OCI-LY1 (cell line): ENCODE data around the gene SNRPD3.

Experiments used
- EZH2 ChIP-seq: fragments of 200-600 bp; sonication (generic), shearing (Covaris generic); IDR thresholded peaks from 2 replicates; pipeline ENCODE4 v1.8.0; 2017; ENCODE audit warnings: borderline replicate concordance, mixed run types, mild to moderate bottlenecking, antibody characterized with exemption, low read length, moderate library complexity, mixed read lengths
- TF ChIP-seq, protein P1 (sequence below): fragments of 200-600 bp; sonication (generic), shearing (Covaris generic); IDR thresholded peaks from 2 replicates; pipeline ENCODE4 v1.5.1; 2017; ENCODE audit warnings: mild to moderate bottlenecking, antibody characterized with exemption, low read length, moderate library complexity, mixed read lengths

DNA sequence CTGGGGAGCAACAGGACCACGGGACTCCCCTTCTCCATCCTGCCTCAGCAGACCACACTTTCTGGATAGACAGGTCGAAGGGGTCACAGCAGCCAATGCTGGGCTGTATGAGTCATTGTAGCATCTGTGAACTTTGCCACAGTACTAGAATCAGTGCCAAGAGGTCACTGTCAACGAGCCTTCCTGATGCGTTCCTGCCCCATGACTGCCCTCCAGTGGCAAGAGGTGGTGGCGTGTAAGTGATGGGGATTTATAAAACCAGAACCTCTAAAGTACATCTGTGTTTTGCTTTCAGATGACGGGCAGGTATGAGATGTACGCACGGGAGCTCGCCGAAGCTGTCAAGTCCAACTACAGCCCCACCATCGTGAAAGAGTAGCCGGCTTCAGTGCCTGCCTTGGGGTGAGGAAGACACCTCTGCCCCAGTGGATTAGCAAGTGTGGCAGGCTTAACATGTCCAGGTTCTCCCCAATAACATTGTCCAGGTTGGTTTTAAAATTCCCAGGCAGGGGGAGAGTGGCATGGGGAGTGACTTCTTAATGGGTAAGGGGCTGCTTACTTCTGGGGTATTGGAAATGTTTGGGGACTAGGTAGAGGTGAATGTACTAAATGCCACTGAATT, 30.3 kb upstream of the SNRPD3 start:
- TF ChIP-seq, protein P1, sequence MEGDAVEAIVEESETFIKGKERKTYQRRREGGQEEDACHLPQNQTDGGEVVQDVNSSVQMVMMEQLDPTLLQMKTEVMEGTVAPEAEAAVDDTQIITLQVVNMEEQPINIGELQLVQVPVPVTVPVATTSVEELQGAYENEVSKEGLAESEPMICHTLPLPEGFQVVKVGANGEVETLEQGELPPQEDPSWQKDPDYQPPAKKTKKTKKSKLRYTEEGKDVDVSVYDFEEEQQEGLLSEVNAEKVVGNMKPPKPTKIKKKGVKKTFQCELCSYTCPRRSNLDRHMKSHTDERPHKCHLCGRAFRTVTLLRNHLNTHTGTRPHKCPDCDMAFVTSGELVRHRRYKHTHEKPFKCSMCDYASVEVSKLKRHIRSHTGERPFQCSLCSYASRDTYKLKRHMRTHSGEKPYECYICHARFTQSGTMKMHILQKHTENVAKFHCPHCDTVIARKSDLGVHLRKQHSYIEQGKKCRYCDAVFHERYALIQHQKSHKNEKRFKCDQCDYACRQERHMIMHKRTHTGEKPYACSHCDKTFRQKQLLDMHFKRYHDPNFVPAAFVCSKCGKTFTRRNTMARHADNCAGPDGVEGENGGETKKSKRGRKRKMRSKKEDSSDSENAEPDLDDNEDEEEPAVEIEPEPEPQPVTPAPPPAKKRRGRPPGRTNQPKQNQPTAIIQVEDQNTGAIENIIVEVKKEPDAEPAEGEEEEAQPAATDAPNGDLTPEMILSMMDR, result peak; percentile 97
- no peak for TF ChIP-seq EZH2
